Stimulated activated CD4-positive, alpha-beta T cell treated with anti-CD3 and anti-CD28 coated beads, TNF-alpha, amount 100 ng/mL, for 4 hours (primary cell): ENCODE measurements around the gene SPDYE3.
"Not testable (repeated sequence)": the region's sequence is repeated elsewhere in the genome, so short reads cannot be mapped to it uniquely, and the experiment has no call there.

Experiments
- DNase-seq, 3 experiments: peaks; one replicate each; pipeline ENCODE4 v3.0.0-alpha.2; 2020; ENCODE audit warnings: low read depth in 3 of 3

SPDYE3 gene

GRCh38 chr7:100307402-100307801 is at the start of gene SPDYE3:
Gene SPDYE3, plus strand, starts transcription at chr7:100307702. Its CDS starts 184 bp downstream, at chr7:100307886.
- not testable (repeated sequence) for DNase-seq

GRCh38 chr7:100259984-100260383 is 47.5 kb upstream of the SPDYE3 start:
- not testable (repeated sequence) for DNase-seq

- not testable (repeated sequence) for DNase-seq
These were observed 44.6 kb upstream of the SPDYE3 start for GRCh38 chr7:100262896-100263295.

GRCh38 chr7:100264223-100264622 is 43.3 kb upstream of the SPDYE3 start:
- DNase-seq, result not testable (repeated sequence)

- not testable (repeated sequence) for DNase-seq
These were observed 42.8 kb upstream of the SPDYE3 start for GRCh38 chr7:100264669-100265165.

GRCh38 chr7:100265851-100266250 is 41.7 kb upstream of the SPDYE3 start:
- DNase-seq, result not testable (repeated sequence)

- DNase-seq, result no peak
These were observed 40.7 kb upstream of the SPDYE3 start for GRCh38 chr7:100266576-100267354.

- DNase-seq, result no peak
These were observed 39.9 kb upstream of the SPDYE3 start for GRCh38 chr7:100267648-100268047.

GRCh38 chr7:100268882-100269281 is 38.6 kb upstream of the SPDYE3 start:
- not testable (repeated sequence) for DNase-seq

- not testable (repeated sequence) for DNase-seq
These were observed 38.0 kb upstream of the SPDYE3 start for GRCh38 chr7:100269306-100270045.

- not testable (repeated sequence) for DNase-seq
These were observed 37.2 kb upstream of the SPDYE3 start for GRCh38 chr7:100270046-100270918.

GRCh38 chr7:100270941-100271593 is 36.4 kb upstream of the SPDYE3 start:
- DNase-seq, result peak; percentile 4 to 17 (median 16)

- peak; percentile 94 to 99 (median 98) for DNase-seq
These were observed 35.6 kb upstream of the SPDYE3 start for GRCh38 chr7:100271716-100272537.

- not testable (repeated sequence) for DNase-seq
These were observed 35.0 kb upstream of the SPDYE3 start for GRCh38 chr7:100272538-100272902.

- no peak for DNase-seq
These were observed 32.4 kb upstream of the SPDYE3 start for GRCh38 chr7:100275120-100275519.

GRCh38 chr7:100276126-100276525 is 31.4 kb upstream of the SPDYE3 start:
- not testable (repeated sequence) for DNase-seq

GRCh38 chr7:100282069-100282608 is 25.4 kb upstream of the SPDYE3 start:
- not testable (repeated sequence) for DNase-seq

- DNase-seq, result not testable (repeated sequence)
These were observed 24.4 kb upstream of the SPDYE3 start for GRCh38 chr7:100283147-100283546.

- DNase-seq, result not testable (repeated sequence)
These were observed 20.1 kb upstream of the SPDYE3 start for GRCh38 chr7:100287191-100287969.
